Measurements from ENCODE around the gene HYCC2.

GRCh38 chr2:201071479-201072200 is at the start of gene HYCC2, which contains the start of gene NDUFB3:
- TF ChIP-seq CTCF (conservative IDR thresholded peaks at IDR 0.05 in 1 of 2, IDR thresholded peaks at IDR 0.05 in 1 of 2; ENCODE audit: extremely low read depth in 1 of 2, insufficient read depth in 1 of 2, low read depth in 1 of 2, low read length in 2 of 2), result peak in 1 of 2 donors; percentile 49
- TF ChIP-seq EZH2 (IDR thresholded peaks at IDR 0.05; ENCODE audit: borderline replicate concordance, low read length), result no peak
